Astrocyte of the hippocampus (primary cell): ENCODE data around the gene SPINDOC.
"Not testable (repeated sequence)": the region's sequence is repeated elsewhere in the genome, so short reads cannot be mapped to it uniquely, and the experiment has no call there.

ENCODE experiments used
- DNase-seq: peaks from one replicate; pipeline ENCODE4 v3.0.0; 2011; ENCODE audit warnings: low read depth, low spot score

SPINDOC gene, protein sequence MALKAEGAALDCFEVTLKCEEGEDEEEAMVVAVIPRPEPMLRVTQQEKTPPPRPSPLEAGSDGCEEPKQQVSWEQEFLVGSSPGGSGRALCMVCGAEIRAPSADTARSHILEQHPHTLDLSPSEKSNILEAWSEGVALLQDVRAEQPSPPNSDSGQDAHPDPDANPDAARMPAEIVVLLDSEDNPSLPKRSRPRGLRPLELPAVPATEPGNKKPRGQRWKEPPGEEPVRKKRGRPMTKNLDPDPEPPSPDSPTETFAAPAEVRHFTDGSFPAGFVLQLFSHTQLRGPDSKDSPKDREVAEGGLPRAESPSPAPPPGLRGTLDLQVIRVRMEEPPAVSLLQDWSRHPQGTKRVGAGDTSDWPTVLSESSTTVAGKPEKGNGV

DNA sequence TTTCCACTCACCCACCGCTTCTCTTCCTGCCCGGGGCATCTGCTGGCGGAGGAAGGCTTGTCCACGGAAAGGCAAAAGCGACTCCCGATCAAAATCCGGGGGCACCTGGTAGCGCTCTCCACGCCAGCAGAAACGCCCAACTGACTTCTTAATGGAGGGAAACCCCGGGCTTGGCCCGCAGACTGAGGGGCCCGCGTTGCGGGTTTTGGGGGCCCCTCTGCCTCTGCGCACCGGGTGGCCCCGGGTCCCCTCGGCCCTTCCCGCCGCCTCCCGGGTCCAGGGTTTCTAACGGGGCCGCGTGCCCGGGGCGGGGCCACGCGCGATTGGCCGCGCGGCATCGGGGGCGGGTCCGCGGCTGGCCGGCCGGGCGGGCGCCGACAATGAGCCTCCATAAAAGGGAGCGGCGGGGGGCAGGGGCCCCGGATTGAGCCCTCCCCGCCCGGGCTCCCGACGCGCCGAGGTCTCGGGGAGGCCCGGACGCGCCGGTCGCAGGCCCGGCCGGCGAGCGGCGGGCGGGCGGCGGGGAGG is at the start of gene SPINDOC:
SPINDOC (plus strand) TSS at position 422 of the 528 bp plus-strand sequence. CDS start 231 bp downstream, outside the sequence.
- DNase-seq, result peak; percentile 93

DNA sequence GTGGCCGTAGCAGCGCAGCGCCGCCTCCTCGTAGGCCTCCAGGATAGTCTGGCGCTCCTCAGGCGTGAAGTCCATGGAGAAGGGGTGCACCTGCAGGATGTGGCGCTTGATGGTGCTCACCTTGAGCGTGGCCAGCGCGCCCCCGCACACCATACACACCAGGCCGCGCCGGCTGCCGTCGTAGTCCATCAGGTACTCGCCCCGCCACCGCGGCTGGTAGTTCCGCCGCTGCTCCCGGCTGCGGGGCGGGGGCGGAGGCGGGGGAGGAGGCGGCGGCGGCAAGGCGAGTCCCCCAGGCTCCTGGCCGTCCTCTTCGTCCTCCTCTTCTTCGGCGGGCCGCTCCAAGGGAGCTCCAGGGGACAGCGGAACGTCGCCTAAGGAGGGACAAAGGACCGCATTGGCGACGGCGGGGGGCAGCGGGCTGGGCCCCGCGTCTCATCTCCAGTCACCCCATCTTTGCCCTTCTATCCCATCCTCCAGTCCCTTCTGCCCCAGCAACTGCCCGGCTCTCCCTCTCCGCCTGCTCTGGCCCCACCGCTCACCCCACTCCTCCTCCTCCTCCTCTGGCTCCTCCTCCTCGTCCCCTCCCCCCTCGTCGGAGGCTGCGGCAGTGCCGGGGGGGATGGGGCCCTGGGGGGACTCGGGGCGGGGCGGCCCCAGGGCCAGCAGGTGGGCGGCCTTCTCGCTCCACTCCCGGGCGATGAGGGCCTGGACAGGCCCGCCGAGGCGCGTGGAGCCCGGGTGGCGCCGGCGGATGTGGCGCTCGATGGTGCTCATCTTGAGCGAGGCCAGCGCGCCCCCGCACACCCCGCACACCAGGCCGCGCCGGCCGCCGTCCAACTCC is 49.5 kb upstream of the SPINDOC start:
- peak; percentile 64 for DNase-seq

DNA sequence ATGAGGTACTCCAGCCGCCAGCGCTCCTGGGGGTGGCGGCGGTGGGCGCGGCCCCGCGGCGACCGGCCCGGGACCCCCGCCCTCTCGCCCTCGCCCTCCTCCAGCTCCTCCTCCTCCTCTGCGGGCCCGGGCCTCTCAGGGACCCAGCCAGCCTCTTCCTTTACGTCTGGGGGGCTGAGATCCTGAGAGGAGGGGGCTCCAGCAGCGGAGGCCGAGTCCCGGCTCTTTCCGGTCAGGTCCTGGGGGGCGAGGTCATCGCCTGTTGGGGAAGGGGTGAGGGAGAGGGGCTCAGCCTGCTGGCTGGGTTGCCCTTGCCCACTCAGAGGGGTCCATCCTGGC is 48.9 kb upstream of the SPINDOC start:
- DNase-seq, result no peak

DNA sequence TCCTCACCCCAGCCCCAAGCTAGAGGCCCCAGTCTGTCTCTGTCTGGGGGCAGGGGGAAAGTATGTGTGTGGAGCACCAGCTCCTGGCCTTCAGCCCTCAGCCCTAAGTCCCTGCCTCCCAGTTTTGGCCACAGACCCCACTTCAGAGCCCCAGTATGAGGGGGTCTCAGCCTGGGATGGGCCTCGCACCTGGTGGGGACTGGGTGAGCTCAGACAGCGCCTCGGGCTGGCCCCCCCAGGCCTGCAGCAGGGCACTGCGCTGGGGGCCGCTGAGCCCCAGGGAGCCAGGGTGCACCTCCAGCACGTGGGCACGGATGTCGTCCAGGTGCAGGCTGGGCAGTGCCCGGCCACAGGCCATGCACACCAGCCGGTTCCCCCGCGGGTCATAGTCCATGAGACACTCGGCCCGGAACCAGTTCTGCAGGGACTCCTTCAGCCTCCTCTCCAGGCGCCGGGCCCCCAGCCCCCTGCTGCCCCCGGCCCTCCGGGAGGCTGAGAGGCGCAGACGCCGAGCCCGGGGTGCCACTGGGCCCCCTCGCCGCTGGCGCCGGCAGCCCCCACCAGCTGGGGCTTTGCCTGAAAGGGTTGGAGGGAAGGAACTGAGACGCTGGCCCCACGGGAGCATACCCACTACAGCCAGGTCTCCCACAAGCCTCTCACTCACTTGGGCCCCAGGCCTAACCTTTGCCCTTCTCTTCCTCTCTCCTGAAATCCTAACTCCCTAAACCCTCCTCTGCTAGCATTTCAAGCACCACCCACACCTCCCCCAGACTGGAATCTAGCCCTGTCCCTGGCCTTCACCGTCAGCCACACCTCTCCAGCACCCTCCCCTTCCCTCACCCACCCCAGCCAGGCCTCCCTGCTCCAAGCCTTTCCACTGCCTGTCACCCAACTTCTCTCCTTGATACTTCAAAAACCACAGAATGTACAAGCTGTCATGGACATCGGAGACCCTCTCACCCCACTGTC is 48.3 kb upstream of the SPINDOC start:
- peak; percentile 50 for DNase-seq

DNA sequence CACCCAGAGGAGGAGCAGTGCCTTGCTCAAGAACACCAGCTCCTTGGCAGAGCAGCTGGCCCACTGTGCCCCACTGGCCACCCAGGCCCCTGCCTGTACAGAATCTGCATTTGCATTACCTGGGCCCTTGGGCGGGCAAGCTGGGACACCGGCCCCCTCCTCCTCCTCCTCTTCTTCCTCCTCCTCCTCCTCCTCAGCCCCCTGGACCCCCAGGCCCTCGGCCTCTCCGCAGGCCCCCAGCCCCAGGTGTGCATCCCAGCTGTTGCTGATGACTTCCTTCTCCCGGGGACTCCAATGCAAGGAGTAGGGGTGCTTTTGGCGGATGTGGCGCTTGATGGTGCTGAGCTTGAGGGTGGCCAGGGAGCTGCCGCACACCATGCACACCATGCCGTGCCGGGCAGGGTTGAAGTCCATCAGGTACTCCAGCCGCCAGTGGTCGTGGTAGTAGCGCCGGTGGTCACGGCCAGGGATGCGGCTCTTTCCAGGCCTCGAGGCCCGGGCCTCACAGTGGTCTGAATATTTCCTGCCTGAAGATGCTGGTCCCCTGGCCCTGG is 47.5 kb upstream of the SPINDOC start:
- DNase-seq, result peak; percentile 25

DNA sequence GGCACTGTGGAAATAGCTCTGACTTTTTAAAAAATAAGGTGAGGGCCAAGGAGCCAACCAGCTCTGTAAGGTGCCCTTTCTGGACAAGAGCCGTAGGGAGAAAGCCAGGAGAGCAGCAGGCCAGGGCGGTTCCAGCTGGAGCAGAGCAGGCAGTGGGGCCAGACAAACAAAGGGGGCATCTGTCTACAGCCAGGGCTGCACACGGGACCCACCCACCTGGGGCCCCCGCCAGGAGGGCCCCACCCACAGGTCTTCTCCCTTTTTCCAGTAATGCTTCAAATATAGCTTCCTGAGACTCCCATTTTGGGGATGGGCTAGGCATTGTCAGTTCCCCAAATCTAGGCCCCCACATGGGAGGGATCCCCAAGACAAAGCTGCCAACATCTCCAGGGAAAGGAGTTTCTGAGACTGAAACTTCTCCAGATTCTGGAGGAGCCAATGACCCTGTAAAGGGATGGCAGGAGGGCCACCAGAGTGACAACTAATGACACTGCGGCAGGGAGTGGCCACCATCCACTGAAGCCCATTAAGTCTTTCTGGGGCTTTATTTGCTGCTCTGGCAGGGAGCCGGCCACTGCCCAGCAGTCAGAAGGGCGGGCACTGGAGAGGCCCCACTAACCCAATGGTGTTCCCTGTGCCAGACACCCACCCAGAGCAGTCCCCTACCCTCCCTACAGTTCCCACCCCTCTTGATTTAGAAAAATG is 46.6 kb upstream of the SPINDOC start:
- DNase-seq, result peak; percentile 43

DNA sequence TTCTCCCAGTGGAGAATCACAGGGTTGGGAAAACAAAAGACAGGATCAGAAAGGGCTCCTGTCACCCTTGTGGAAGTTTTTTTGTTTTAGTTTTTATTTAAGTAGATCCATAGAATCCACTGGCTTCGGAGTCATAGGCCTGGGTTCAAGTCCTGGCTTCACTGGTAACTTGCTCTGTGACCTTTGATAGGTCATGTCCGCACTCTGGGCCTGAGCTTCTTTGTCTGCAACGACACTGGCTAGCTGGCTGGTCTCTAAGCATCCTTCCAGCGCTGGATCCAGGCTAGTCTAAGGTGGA is 46.0 kb upstream of the SPINDOC start:
- no peak for DNase-seq

DNA sequence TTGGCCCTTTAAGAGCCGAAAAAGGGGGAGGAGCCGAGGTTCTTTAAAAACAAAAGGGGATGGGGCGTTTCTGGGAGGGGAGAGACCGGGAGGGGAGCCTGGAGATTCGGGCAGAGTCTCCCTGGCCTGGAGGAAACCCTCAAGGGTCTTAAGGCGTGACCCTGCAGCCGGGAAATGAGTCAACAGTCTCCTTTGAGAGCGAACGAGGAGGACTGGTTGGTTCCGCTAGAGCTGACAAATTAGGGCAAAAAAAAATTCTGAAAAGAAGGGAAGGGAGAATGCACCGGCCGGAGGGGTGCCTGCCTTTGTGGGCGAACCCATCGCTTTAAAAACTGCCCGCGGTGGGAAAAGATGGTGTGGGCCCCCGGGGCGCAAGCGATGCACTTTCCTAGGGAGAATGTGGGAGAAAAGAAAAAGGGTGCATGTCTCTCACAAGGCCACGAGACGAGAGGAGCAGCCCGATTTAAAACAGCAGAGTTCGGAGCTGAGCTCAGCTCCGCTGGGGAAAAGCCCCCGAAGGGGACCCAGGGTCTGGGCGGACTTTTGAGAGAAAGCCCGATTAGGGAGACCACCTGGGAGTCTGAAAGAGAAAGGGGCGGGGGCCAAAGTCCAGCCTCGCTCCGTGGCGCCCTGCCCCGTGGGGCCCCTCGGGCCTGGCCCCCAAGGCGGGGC is 45.6 kb upstream of the SPINDOC start:
- peak; percentile 84 for DNase-seq

DNA sequence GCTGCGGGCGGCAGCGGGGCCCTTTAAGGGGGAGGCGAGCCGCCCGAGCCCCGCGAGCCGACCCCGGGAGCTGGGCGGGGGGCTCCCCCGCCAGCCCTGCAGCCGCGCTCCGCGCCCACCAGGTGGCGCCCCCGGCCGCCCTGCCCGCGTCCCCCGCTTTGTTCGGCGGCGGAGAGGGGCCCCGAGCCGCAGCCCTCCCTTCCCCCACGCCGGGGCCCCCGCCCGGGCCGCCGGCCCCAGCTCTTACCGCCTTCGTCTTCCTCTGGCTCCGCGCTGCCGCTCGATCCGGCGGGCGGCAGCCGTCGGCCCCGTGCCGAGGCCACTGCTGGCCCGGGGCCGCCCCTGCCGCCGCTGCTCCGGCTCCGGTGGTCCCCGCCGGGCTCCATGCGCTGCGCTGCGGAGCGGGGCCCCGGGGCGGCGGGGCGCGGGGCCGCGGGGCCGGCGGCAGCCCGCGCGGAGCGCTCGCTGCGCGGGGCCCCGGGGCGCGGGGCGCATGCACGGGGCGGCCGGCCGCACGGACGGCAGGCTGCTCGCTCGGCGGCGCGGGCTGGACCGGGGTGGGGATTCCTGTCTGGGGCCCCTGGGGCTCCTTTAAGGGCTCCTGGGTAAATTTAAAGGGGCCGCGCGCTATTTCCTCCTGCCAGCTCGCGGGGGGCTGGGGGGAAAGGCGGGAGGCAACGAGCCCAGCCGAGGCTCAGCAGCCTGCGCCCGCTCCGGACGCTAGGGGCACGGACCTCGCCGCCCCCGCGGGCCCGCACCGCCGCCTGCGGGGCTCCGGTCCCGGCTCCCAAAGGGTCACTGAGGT is 44.8 kb upstream of the SPINDOC start, which contains the start of gene ZFTA:
ZFTA (minus strand) TSS at position 539 of the 805 bp plus-strand sequence; CDS start at position 386, 153 bp downstream.
- DNase-seq, result peak; percentile 84

DNA sequence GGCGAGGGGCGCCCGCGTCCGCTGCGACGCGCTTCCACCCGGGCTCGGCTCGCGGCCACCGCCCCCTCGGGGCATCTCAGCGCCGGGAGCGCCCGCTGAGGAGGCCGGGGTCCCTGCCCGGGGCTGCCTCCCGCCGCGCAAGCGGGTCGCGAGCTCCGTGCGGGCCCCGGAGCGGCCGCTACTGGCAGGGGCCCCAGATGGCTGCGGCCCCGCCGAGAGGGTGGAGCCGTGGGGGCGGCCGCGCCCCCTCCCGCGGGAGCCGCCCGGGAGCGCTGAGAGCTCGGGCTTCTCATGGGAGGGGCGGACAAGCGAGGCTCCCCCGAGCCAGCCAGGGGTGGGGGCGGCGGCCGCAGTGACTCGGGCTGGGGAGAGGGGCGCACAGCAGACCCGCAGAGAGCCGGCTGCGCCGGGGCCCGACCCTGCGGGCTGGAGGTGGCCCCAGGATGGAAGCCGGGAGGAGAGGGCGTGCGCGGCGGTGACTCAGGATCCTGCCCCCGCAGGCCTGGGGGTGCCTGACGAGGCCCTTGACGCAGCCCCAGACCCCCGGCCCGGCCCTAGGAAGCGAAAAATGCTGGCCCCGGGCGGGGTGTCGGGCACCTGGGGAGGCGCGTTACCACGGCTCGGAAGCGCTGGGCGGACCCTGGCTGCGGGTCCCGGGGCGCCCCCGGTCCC is 44.1 kb upstream of the SPINDOC start:
- peak; percentile 74 for DNase-seq

DNA sequence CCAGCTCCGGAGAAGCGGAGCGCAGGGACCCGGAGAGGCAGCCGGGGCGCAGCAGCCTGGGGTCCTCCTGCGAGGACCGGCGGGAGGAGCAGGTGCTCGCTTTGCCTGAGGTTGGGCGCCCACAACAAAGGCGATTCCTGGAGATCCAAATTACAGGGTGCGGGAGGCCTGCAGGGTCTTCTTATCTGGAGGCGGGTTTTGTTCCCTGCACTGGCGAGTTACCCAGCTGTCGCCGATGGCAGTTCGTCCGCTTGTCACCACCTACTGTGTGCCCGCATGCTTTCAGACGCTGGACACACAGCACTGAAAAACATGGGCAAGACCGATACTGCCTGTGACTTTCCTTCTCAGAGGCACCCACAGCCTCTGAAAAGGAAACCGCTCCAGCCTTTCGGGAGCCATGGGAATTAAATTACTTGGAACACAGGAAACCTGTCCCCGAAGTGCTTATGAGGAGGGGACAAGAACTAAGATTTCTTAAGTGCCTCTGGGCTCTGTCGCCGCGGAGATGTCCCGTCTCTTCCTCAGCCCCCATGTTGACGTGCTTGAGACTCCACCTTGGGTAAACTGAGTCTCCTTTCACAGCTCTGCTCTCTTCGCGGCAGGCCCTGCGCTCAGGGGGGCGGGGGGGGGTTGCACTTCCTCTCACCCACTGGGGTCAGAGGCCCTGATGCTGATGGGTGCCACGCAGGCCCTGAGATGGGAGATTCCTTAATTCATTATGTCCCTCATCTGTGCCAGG is 43.4 kb upstream of the SPINDOC start:
- DNase-seq, result peak; percentile 48

DNA sequence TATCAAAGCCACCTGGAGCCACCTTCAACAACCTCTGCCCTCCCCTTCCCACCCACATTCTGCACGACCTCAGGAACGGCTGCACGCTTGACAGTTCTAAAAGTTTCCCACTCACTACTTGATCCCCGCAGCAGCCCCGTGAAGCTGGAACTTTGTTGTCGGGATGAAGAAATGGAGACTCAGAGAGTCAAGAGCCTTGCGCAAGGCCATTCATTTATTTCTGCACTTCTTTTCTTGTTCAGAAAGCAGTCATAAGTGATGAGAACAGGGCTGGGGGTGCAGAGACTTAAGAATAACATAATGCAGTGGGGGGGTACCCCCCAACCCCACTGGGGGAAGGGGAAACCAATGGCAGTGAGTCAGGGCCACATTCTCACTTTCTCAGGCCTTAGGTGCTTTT is 42.5 kb upstream of the SPINDOC start:
- DNase-seq, result no peak

DNA sequence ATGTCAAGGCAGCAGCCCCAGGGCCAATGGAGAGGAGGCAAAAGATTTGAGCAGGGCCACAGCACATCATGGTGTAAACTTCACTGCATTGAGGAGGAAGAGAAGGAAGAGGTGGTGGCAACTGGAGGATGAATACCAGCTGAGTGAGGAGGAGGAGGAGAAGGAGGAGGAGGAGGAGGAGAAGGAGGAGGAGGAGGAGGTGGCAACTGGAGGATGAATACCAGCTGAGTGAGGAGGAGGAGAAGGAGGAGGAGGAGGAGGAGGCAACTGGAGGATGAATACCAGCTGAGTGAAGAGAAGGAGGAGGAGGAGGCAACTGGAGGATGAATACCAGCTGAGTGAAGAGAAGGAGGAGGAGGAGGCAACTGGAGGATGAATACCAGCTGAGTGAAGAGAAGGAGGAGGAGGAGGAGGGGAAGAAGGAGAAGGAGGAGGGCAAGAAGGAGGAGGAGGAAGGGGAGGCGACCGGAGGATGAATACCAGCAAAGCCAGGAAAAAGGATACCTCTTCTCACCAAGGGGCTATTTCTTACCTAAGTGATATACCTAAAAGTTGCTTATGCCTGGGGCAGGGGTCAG is 41.4 kb upstream of the SPINDOC start:
- DNase-seq, result not testable (repeated sequence)

DNA sequence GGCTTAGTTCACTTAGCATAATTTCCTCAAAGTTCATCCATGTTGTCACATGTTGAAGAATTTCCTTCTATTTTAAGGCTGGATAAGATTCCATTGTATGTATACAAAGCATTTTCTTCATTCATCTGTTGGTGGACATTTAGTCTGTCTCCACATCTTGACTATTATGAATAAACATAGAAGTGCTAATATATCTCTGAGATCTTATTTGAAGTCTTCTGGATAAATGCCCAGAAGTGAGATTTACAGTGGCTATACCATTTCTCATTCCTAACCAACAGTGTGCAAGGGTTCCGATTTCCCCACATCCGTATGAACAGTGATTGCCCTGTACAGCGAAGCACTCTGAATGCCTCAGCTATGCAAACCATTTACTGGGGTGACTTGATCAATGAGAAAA is 38.1 kb upstream of the SPINDOC start:
- DNase-seq, result no peak

DNA sequence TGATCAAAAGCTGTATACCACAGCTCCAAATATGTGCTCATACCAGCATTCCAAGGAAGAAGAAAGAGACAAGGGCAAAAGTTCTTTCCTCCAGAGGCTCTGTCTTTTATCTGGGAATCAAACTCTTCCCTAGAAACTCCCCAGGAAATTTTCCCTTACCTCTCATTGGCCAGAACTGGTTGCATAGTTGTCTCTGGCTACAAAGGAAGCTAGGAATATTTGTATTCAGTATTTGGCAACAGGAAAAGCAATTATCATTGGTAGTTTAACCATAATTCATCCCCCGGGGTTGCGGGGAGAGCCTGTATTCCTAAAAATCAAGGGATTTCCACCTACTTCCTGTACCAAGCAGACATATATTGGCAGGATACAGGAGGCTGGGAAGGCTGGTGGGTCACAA is 34.2 kb upstream of the SPINDOC start:
- peak; percentile 36 for DNase-seq

DNA sequence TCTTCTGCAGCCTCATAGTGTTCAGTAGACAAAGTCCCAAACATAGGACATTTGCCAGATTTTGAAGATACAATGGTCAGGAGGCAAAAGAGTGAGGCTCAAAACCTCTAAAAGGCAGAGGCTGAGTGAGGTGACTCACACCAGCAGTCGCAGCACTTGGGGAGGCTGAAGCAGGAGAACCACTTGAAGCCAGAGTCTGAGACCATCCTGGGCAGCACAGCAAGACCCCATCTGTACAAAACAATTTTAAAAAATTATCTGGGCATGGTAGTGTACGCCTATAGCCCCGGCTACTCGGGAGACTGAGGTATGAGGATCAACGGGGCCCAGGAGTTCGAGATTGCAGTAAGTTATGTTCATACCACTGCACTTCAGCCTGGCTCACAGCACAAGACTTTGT is 30.5 kb upstream of the SPINDOC start:
- DNase-seq, result no peak

DNA sequence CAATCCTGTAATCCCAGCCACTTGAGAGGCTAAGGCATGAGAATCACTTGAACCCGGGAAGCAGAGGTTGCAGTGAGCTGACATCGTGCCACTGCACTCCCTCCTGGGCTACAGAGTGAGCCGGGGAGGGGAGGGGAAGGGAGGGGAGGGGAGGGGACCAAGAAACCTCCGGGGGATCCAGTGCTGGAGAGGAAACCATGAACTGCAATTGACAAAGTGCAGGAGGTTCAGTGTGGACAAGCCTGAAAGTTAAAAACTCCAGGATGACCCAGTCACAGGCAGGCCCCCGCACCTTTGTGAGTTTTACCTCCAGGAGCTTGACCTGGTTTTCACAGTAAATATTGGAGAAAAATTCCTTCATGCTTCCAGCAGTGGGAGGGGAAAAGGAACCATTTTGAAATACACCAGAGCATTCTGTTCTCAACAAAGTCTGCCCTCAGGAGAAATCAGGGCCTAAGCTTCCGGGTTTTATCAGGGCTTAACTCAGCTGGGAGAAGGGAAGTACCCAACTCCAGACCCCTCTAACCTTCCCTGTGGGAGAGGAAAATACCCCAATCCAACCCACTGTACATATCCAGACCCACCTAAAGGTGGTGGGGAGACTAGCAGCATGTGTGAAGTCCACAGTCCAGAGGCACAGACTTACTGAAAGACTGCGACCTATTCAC is 29.2 kb upstream of the SPINDOC start:
- DNase-seq, result no peak
